Brain microvascular endothelial cell (primary cell): ENCODE measurements around the gene MYO16.

ENCODE experiments used
- DNase-seq: peaks from one replicate; pipeline ENCODE4 v3.0.0-alpha.2; 2020
- H3K27ac ChIP-seq: fragments of 250-450 bp; sonication (Bioruptor Pico); 2 replicates; pipeline ENCODE4 v1.5.1; 2020; ENCODE audit warnings: mild to moderate bottlenecking, moderate library complexity
- H3K27me3 ChIP-seq: fragments of 250-450 bp; sonication (Bioruptor Pico); replicated peaks from 2 replicates; pipeline ENCODE4 v1.5.1; 2020; ENCODE audit warnings: mild to moderate bottlenecking
- H3K36me3 ChIP-seq: fragments of 250-450 bp; sonication (Bioruptor Pico); replicated peaks from 2 replicates; pipeline ENCODE4 v1.5.1; 2020; ENCODE audit warnings: mild to moderate bottlenecking
- H3K4me3 ChIP-seq: 2 replicates; pipeline ENCODE4 v1.5.1; 2011; ENCODE audit warnings: low read depth, mild to moderate bottlenecking, control low read depth, low read length, moderate library complexity
- CTCF ChIP-seq: IDR thresholded peaks from 2 replicates; pipeline ENCODE4 v1.5.1; 2011; ENCODE audit warnings: low read depth, mild to moderate bottlenecking, moderate library complexity, low read length, control low read depth, inconsistent platforms; ENCODE audit errors: missing control alignments
- in situ Hi-C: cut with HindIII; loops from 2 replicates; pipeline ENCODE4 v1.10.0; 2017; ENCODE audit warnings: low sequenced_read_pairs, low pct_ligation_motif_present

MYO16 gene

GRCh38 chr13:109126891-109127641 lies 497.7 kb downstream of the MYO16 start:
- DNase-seq = no peak
- TF ChIP-seq CTCF = no peak
- H3K27ac ChIP-seq = no peak overlapping the region
- no peaks in the 10 kb centered on the region for H3K27me3 ChIP-seq
- no peaks in the 10 kb centered on the region for H3K36me3 ChIP-seq
- H3K4me3 ChIP-seq = no peak overlapping the region
- in situ Hi-C loops = no loop called here

- Histone ChIP-seq H3K27me3 (no peaks in the 10 kb centered on the region), H3K27ac (no peak overlapping the region), H3K4me3 (no peak overlapping the region), H3K36me3 (no peaks in the 10 kb centered on the region)
- no peak for TF ChIP-seq CTCF
- DNase-seq = no peak
- in situ Hi-C loops = no loop called here
Observed at GRCh38 chr13:109128121-109128520, 498.7 kb downstream of the MYO16 start.

- Histone ChIP-seq H3K27me3 (no peaks in the 10 kb centered on the region), H3K4me3 (no peak overlapping the region), H3K36me3 (no peaks in the 10 kb centered on the region), H3K27ac (no peak overlapping the region)
- in situ Hi-C loops = no loop called here
- TF ChIP-seq CTCF = no peak
- DNase-seq = no peak
Observed at GRCh38 chr13:109130093-109130835, 500.9 kb downstream of the MYO16 start.

- no peak for TF ChIP-seq CTCF
- no peak overlapping the region for H3K27ac ChIP-seq
- in situ Hi-C loops = no loop called here
- H3K36me3 ChIP-seq = no peaks in the 10 kb centered on the region
- DNase-seq = peak; percentile 33
- H3K4me3 ChIP-seq = no peak overlapping the region
- no peaks in the 10 kb centered on the region for H3K27me3 ChIP-seq
Observed at GRCh38 chr13:109131698-109132257, 502.4 kb downstream of the MYO16 start.

GRCh38 chr13:109135018-109135417 lies 505.6 kb downstream of the MYO16 start:
- peak; percentile 34 for TF ChIP-seq CTCF
- Histone ChIP-seq H3K27ac (no peak overlapping the region), H3K27me3 (no peaks in the 10 kb centered on the region), H3K4me3 (no peak overlapping the region), H3K36me3 (no peaks in the 10 kb centered on the region)
- in situ Hi-C loops = no loop called here
- no peak for DNase-seq
